GM12874 (cell line): ENCODE results near the gene B3GALT2.

Experiments used
- CTCF ChIP-seq: IDR thresholded peaks from 2 replicates; pipeline ENCODE4 v1.5.1; 2011; ENCODE audit warnings: low read depth, mild to moderate bottlenecking, control low read depth, low read length, moderate library complexity; ENCODE audit not compliant: insufficient read depth

Gene B3GALT2

GRCh38 chr1:193189442-193190095 is 3.2 kb upstream of the B3GALT2 start:
- no peak for TF ChIP-seq CTCF

DNA sequence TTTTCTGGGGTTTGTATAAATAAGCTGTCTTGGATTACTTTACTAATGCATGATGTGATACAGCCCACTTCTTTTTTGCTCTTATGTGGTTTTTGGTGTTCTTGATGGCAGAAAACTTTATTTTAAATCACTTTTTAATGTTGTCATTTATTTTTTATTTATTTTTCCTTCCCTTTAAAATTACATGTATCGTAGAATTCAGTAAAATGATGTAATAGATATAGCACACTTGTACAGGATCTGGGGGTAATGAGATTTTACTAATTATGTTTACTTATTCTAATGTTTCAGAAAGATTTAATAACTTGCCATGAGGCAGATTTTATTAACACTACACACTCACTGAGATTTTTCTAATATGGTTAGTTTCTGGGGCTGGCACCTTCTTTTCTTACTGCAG is 701 bp upstream of the B3GALT2 start:
- TF ChIP-seq CTCF = no peak

GRCh38 chr1:193185211-193185610 is 1.2 kb downstream of the B3GALT2 start:
- no peak for TF ChIP-seq CTCF

GRCh38 chr1:193184776-193185175 is 1.6 kb downstream of the B3GALT2 start:
- no peak for TF ChIP-seq CTCF

DNA sequence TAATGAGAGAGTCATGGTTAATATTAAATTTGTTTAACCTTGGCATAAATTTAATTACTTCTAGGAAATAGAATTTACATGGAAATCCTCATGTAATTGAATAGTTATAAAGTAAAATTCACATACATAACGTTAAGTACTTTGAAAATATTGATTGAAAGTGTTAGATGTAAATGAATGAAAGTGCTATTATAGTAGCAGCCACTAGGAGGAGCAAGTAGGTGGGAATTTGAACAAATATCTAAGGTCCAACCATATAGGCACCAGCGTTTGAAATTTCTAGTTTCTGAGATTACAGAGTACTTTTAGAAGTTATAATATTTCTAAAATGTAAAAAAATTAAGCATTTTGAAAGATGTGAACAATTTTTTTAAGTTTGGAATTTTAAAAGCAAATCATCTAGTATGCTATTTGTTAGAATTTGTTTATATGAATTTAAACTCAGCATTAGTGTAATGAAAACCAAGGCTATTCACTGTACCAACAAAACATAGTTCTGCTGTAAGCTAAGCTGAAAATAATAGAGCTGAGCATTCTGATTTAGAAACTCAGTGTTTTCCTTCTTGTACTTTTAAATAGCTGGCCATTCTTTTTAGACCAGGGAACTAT is 3.3 kb downstream of the B3GALT2 start:
- TF ChIP-seq CTCF = peak; percentile 48; the same call in 1 of the 2 replicates

- no peak for TF ChIP-seq CTCF
These were observed 4.4 kb downstream of the B3GALT2 start for GRCh38 chr1:193181985-193182384.

DNA sequence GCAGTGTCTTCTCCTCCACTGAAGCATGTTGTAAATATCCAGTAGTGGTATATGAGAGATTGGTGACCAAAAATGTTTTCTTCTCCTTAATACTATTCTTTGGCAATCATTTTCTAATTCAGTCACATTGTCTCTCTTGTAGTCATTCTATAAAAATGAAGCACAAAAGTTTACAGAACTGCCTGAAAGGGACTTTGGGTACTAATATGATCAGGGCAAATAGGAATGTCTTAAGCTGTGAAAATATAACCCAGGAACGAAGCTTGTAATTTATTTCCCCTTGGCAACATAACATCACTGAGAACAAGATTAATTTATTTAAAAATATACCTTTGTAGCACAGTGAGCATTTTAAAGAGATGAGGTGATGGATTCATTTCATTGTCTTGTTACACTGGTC is 4.9 kb downstream of the B3GALT2 start:
- TF ChIP-seq CTCF = no peak
